Vagina (tissue), 2 donors: ENCODE data around the gene DCAF12.

Experiments
- CTCF ChIP-seq, 3 experiments: fragments of 450-650 bp in 2 of 3; fragments of 200-600 bp in 1 of 3; sonication (generic) in 1 of 3; IDR thresholded peaks; one replicate each; pipeline ENCODE4 v1.5.1; 2017 to 2019; ENCODE audit warnings: antibody characterized with exemption in 3 of 3, mild to moderate bottlenecking in 2 of 3, moderate library complexity in 2 of 3
- POLR2A ChIP-seq, 2 donors: fragments of 450-650 bp; IDR thresholded peaks; one replicate each; pipeline ENCODE4 v1.6.1; 2017; ENCODE audit warnings: antibody characterized with exemption in 2 of 2, mild to moderate bottlenecking in 2 of 2, moderate library complexity in 2 of 2
- POLR2AphosphoS5 ChIP-seq, 2 donors: sonication (generic); formaldehyde crosslinking; IDR thresholded peaks; one replicate each; pipeline ENCODE4 v1.9.0; 2017; ENCODE audit warnings: antibody characterized with exemption in 2 of 2, mild to moderate bottlenecking in 2 of 2, low read depth in 1 of 2; ENCODE audit not compliant: insufficient read depth in 1 of 2

- no peak for TF ChIP-seq CTCF (IDR thresholded peaks at IDR 0.05)
- TF ChIP-seq POLR2AphosphoS5 (IDR thresholded peaks at IDR 0.05; ENCODE audit: insufficient read depth in 1 of 2, low read depth in 1 of 2) = no peak
- no peak for TF ChIP-seq POLR2A (IDR thresholded peaks at IDR 0.05)
Observed at GRCh38 chr9:34096751-34097150, 29.7 kb downstream of the DCAF12 start.
